Activated CD8-positive, alpha-beta T cell treated with anti-CD3 and anti-CD28 coated beads, Interleukin-2, amount 10 ng/mL, durations not matched to agents 7 days and 5 days (primary cell): ENCODE measurements around the gene CLTCL1. TPM values are rescaled to one million over a fixed set of nuclear protein-coding genes. Genes with fewer than 3 reads are reported as not detected.

Experiments used
- ATAC-seq: fragments of 150-1000 bp; cut with Tn5 transposase; one replicate; pipeline ENCODE4 v1.10.0; 2021; ENCODE audit warnings: moderate library complexity
- CTCF ChIA-PET: fragments of 350-600 bp; sonication (Branson Sonifier 250); formaldehyde crosslinking; loops from one replicate; lab custom pipeline; 2021; ENCODE audit warnings: antibody characterized with exemption; lab: Charles Lee
- POLR2A ChIA-PET: fragments of 350-600 bp; sonication (Branson Sonifier 250); formaldehyde crosslinking; loops from one replicate; lab custom pipeline; 2021; ENCODE audit warnings: antibody characterized with exemption; lab: Charles Lee
- DNase-seq: peaks from one replicate; pipeline ENCODE4 v3.0.0-alpha.2; 2020
- H3K27ac Mint-ChIP-seq: one replicate; pipeline ENCODE4 v1.8.0; 2021; ENCODE audit warnings: mild to moderate bottlenecking, mixed read lengths
- H3K27me3 Mint-ChIP-seq: one replicate; pipeline ENCODE4 v1.8.0; 2021; ENCODE audit warnings: low read depth, mixed read lengths
- H3K36me3 Mint-ChIP-seq: one replicate; pipeline ENCODE4 v1.8.0; 2021; ENCODE audit warnings: low read depth, mixed read lengths
- H3K4me1 Mint-ChIP-seq: one replicate; pipeline ENCODE4 v1.8.0; 2021; ENCODE audit warnings: low read depth, mixed read lengths
- H3K4me3 Mint-ChIP-seq: one replicate; pipeline ENCODE4 v1.8.0; 2021; ENCODE audit warnings: mild to moderate bottlenecking, mixed read lengths
- H3K9me3 Mint-ChIP-seq: one replicate; pipeline ENCODE4 v1.8.0; 2022; ENCODE audit warnings: mixed read lengths; ENCODE audit not compliant: insufficient read depth
- total RNA-seq, 2 experiments: library from RNA; stranded (reverse); gene quantifications; one replicate each; pipeline ENCODE4 v1.2.3, GENCODE V29; 2021

The CLTCL1 gene
- total RNA-seq, 2 experiments from 2014 or later: 0.44 to 0.58 TPM

GRCh38 chr22:19181786-19182471 lies 109.6 kb downstream of the CLTCL1 start:
- H3K4me3 Mint-ChIP-seq: no peak overlapping the region
- POLR2A ChIA-PET: interaction anchor here (1.0 kb wide), 1 partner anchor 249 kb away, joined by 4 read pairs; the partner anchor contains the start of gene HIRA
- DNase-seq: no peak

DNA sequence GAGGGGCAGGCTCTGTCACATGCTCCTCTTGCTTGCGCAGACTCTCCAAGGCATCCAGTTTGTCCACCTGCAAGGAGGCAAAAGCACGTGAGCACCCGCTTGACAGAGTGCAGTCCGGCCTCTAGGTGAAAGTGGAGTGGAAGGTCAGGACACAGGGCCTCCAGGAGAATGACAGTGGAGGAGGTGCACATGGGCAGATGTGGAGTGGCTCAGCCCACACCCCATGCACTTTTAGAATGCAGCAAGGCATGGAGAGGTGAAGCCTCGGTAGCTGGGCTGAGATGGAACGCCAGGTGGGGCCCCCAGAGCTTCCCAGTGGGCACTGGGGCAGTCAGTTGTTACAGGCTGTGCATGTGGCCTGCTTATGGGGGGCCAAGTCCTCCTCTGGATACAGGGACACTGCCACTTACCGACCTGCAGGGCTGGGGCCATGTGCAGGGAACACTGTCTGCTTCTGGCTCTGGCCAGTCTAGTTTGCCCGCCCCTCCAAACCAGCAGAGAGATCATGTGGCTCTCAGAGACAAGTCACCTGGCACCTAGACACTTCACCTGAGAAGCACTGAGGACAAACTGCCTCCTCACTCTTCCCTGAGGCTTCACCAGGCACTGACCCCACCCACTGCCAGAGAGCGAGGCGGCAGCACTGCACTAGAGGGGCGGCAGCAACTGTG lies 110.6 kb downstream of the CLTCL1 start:
- no peak overlapping the region for H3K27ac Mint-ChIP-seq
- DNase-seq (no peak), ATAC-seq (no peak)
- H3K9me3 Mint-ChIP-seq: no peaks in the 10 kb centered on the region
- no peaks in the 10 kb centered on the region for H3K27me3 Mint-ChIP-seq
- H3K4me1 Mint-ChIP-seq: peaks cover 33% of the 10 kb centered on the region
- no peaks in the 10 kb centered on the region for H3K36me3 Mint-ChIP-seq
- ChIA-PET POLR2A (interaction anchor here (1.0 kb wide), 1 partner anchor 250 kb away, joined by 4 read pairs; the partner anchor contains the start of gene HIRA), CTCF (interaction anchor here (2.3 to 2.6 kb wide), 2 partner anchors 14 to 449 kb away, joined by 9 to 12 read pairs; no protein-coding TSS in a partner anchor)
- no peak overlapping the region for H3K4me3 Mint-ChIP-seq

More at GRCh38 chr22:19181786-19182471, 109.6 kb downstream of the CLTCL1 start:
- no peak for ATAC-seq
- peak overlapping the region; percentile 52 for H3K27ac Mint-ChIP-seq
- no peaks in the 10 kb centered on the region for H3K36me3 Mint-ChIP-seq
- CTCF ChIA-PET: interaction anchor here (1.0 kb wide), 1 partner anchor 448 kb away, joined by 3 read pairs; no protein-coding TSS in a partner anchor
- H3K27me3 Mint-ChIP-seq: no peaks in the 10 kb centered on the region
- H3K9me3 Mint-ChIP-seq: no peaks in the 10 kb centered on the region
- H3K4me1 Mint-ChIP-seq: peaks cover 26% of the 10 kb centered on the region

- CTCF ChIA-PET: interaction anchor here (1.1 to 3.2 kb wide), 8 partner anchors 14 to 450 kb away, joined by 3 to 14 read pairs (median 6); partner anchors contain the start of gene ESS2
- POLR2A ChIA-PET: interaction anchor here (0.6 to 1.2 kb wide), 2 partner anchors 57 to 247 kb away, joined by 3 read pairs; no protein-coding TSS in a partner anchor
- Mint-ChIP-seq H3K9me3 (no peaks in the 10 kb centered on the region), H3K4me3 (no peak overlapping the region), H3K27me3 (no peaks in the 10 kb centered on the region), H3K4me1 (peaks cover 35% of the 10 kb centered on the region), H3K27ac (no peak overlapping the region), H3K36me3 (no peaks in the 10 kb centered on the region)
- ATAC-seq (no peak), DNase-seq (no peak)
Measured at GRCh38 chr22:19180234-19180633, 111.3 kb downstream of the CLTCL1 start.

DNA sequence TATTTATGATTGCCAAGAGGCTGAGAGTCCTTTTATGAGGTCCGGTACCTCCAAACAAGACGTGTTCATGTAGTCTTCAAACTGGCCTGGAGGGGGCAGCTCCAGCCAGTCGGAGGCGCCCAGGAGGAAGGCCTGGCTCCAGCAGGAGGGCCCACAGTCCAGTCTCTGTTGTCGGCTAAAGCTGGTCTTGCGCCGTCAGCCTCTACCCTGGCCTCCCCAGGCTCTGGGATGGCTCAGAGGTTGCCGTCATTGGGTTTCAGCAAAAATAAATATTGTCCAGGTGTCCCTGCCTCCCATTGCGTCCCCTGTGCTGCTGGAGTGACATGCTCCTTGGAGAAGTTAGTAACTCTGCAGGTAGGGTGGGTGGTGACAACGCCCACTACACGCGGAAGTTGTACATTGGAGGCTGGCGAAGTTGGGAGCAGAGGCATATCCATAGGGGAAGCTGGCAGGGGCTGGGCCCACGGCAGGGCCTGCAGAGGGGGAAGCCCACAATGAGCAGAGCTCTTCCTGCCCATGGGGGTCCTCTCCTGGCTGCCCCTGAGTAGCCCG lies 111.9 kb downstream of the CLTCL1 start:
- ATAC-seq (peak; percentile 39), DNase-seq (peak; percentile 73)
- Mint-ChIP-seq H3K4me3 (peak overlapping the region; percentile 78), H3K9me3 (no peaks in the 10 kb centered on the region), H3K36me3 (no peaks in the 10 kb centered on the region), H3K27me3 (no peaks in the 10 kb centered on the region), H3K4me1 (peaks cover 36% of the 10 kb centered on the region), H3K27ac (peak overlapping the region; percentile 60)
- POLR2A ChIA-PET: interaction anchor here (1.2 to 1.8 kb wide), 3 partner anchors 35 to 300 kb away, joined by 3 to 5 read pairs (median 4); partner anchors contain the start of genes CDC45, ESS2 and UFD1
- CTCF ChIA-PET: interaction anchor here (0.6 to 3.2 kb wide), 15 partner anchors 8 to 451 kb away, joined by 3 to 14 read pairs (median 3); partner anchors contain the start of genes CDC45 and ESS2

DNA sequence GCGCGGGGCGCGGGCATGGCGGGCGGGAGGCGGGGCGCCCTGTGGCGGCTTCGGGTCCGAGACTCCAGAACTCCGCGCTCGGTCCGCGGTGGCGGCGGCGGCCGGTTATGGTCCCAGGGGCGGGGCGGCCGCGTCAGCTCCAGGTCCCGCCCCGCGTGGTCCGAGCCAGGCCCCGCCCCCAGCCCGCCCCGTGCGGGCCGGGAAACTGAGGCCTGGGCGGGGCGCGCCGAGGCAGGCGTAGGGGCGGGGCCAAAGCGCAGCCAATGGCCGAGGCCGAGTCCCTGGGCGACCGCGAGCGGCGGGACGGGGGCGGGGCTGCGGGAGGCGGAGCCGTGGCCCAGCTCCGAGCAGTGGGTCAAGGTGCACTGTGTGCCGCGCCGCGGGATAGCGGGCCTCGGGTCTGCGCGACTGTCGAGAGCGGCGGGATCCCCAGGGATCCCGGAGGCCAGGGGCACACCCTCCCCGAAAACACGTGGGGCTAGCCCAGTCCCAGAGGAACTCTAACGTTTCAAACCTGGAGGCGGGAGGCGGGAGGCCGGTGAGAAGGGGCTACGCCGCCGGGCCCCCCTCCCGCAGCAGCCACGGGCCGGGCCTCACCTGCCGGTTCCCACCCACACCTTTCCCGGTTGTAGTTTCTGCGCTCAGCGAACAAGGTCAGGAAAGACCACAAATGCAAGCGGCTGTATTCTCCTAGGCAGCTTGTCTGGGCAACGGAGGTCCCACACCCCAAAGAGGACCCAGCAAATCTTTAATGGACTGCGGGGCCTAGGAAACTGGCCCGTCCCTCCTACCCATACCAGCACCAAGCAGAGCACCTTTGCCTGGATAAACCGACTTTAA lies 112.6 kb downstream of the CLTCL1 start, which contains the start of gene SLC25A1:
Gene SLC25A1 (minus strand): TSS at position 80 of the 840 bp plus-strand sequence. CDS start 63 bp downstream, at position 17.
- ChIA-PET POLR2A (interaction anchor here (1.4 to 1.8 kb wide), 2 partner anchors 34 to 301 kb away, joined by 4 to 5 read pairs; partner anchors contain the start of genes CDC45, ESS2 and UFD1), CTCF (interaction anchor here (0.6 to 3.2 kb wide), 15 partner anchors 9 to 451 kb away, joined by 3 to 14 read pairs (median 3); partner anchors contain the start of genes CDC45 and ESS2)
- ATAC-seq (peak; percentile 86), DNase-seq (peak; percentile 88)
- H3K27ac Mint-ChIP-seq: peak within 1 kb of the TSS; percentile 60
- H3K27me3 Mint-ChIP-seq: no peaks in the 10 kb centered on the region
- no peaks in the 10 kb centered on the region for H3K9me3 Mint-ChIP-seq
- no peaks in the 10 kb centered on the region for H3K36me3 Mint-ChIP-seq
- H3K4me3 Mint-ChIP-seq: peak within 1 kb of the TSS; percentile 78
- H3K4me1 Mint-ChIP-seq: peaks cover 40% of the 10 kb centered on the region

- Mint-ChIP-seq H3K27me3 (no peaks in the 10 kb centered on the region), H3K9me3 (no peaks in the 10 kb centered on the region), H3K27ac (no peak overlapping the region), H3K4me3 (peak overlapping the region; percentile 61), H3K4me1 (peaks cover 47% of the 10 kb centered on the region), H3K36me3 (no peaks in the 10 kb centered on the region)
- DNase-seq: peak; percentile 61
- ATAC-seq: peak; percentile 63
- POLR2A ChIA-PET: interaction anchor here (1.4 to 1.8 kb wide), 2 partner anchors 34 to 301 kb away, joined by 4 to 5 read pairs; partner anchors contain the start of genes CDC45, ESS2 and UFD1
- CTCF ChIA-PET: interaction anchor here (1.6 to 3.2 kb wide), 4 partner anchors 16 to 302 kb away, joined by 5 to 14 read pairs (median 12); partner anchors contain the start of genes CDC45 and ESS2
Measured at GRCh38 chr22:19178065-19178656, 113.4 kb downstream of the CLTCL1 start.

DNA sequence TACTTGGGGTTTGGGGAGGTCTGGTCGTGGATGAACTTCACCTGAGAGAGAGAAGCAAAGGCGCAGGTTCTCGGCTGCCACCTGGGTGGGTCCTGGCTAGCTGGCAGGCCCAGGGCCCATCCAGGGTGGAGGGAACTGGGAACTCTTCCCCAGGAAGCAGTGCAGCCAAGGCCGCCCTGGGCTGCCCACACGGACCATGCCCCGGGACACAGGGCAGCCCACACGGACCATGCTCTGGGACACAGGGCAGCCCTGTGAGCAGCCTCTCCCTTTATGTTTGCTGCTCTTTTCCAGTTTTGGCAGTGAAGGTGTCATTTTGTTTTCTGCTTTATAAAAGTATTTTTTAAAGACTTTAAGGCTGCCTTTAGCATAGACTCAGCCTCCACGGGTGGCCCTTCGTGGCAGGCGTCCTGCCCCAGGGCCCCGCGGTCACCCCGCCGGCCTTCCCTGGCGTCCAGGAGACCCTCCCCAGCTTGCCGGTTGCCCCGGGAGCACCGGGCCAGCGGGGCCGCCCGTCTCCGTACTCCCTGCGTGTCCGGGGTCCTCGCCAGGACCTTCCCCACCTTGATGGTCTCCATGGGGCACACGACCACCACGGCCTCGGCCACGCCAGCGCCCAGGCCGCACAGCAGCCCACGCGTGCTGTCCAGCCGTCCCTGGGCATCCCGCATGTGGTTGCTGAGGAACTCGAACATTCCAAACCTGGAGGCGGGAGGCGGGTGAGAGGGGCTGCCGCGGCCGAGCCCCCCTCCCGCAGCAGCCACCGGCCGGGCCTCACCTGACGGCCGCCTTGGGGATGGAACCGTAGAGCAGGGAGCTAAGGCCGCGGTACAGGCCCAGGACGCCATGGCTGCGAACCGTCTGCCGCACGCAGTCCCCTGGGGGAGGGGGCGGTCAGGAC lies 114.1 kb downstream of the CLTCL1 start:
- Mint-ChIP-seq H3K27me3 (no peaks in the 10 kb centered on the region), H3K9me3 (no peaks in the 10 kb centered on the region), H3K4me3 (peak overlapping the region; percentile 61), H3K27ac (no peak overlapping the region), H3K4me1 (peaks cover 51% of the 10 kb centered on the region), H3K36me3 (no peaks in the 10 kb centered on the region)
- POLR2A ChIA-PET: no interaction called here
- CTCF ChIA-PET: interaction anchor here (3.2 kb wide), 1 partner anchor 33 kb away, joined by 14 read pairs; the partner anchor contains the start of gene ESS2
- DNase-seq (no peak), ATAC-seq (no peak)

DNA sequence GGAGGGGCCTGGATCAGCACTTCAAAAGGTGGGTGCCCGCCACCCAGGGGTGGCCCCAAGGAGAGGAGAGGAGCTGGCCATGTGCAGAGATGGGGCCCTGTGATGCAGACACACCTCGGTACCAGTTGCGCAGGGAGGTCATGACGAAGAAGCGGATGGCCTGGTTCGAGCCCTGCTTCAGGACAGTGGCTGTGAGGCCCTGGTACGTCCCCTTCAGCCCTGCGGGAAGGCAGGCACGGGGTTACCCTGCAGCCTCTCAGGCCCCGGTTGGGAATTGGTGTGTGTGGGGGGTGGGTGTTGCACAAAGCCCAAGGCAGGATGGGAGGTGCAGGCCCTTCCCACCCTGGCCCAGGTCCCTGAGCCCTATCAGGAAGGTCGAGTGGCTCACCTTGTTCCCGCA lies 114.8 kb downstream of the CLTCL1 start:
- H3K27ac Mint-ChIP-seq: no peak overlapping the region
- CTCF ChIA-PET: no interaction called here
- POLR2A ChIA-PET: no interaction called here
- DNase-seq (no peak), ATAC-seq (no peak)
- H3K36me3 Mint-ChIP-seq: no peaks in the 10 kb centered on the region
- H3K4me1 Mint-ChIP-seq: peaks cover 49% of the 10 kb centered on the region
- no peaks in the 10 kb centered on the region for H3K9me3 Mint-ChIP-seq
- no peaks in the 10 kb centered on the region for H3K27me3 Mint-ChIP-seq
- peak overlapping the region; percentile 56 for H3K4me3 Mint-ChIP-seq

GRCh38 chr22:19176175-19176643 lies 115.3 kb downstream of the CLTCL1 start:
- DNase-seq (no peak), ATAC-seq (no peak)
- ChIA-PET CTCF (no interaction called here), POLR2A (no interaction called here)
- peaks cover 45% of the 10 kb centered on the region for H3K4me1 Mint-ChIP-seq
- no peaks in the 10 kb centered on the region for H3K27me3 Mint-ChIP-seq
- no peak overlapping the region for H3K27ac Mint-ChIP-seq
- no peaks in the 10 kb centered on the region for H3K36me3 Mint-ChIP-seq
- H3K9me3 Mint-ChIP-seq: no peaks in the 10 kb centered on the region
- H3K4me3 Mint-ChIP-seq: peak overlapping the region; percentile 56
